NCI-H446 treated with DMSO at 0.1 percent for 48 hours (cell line): ENCODE results near the gene SGSM2.

Experiments used
- DNase-seq: peaks from one replicate; lab custom pipeline; 2025; lab: John Stamatoyannopoulos, UW

SGSM2 gene

DNA sequence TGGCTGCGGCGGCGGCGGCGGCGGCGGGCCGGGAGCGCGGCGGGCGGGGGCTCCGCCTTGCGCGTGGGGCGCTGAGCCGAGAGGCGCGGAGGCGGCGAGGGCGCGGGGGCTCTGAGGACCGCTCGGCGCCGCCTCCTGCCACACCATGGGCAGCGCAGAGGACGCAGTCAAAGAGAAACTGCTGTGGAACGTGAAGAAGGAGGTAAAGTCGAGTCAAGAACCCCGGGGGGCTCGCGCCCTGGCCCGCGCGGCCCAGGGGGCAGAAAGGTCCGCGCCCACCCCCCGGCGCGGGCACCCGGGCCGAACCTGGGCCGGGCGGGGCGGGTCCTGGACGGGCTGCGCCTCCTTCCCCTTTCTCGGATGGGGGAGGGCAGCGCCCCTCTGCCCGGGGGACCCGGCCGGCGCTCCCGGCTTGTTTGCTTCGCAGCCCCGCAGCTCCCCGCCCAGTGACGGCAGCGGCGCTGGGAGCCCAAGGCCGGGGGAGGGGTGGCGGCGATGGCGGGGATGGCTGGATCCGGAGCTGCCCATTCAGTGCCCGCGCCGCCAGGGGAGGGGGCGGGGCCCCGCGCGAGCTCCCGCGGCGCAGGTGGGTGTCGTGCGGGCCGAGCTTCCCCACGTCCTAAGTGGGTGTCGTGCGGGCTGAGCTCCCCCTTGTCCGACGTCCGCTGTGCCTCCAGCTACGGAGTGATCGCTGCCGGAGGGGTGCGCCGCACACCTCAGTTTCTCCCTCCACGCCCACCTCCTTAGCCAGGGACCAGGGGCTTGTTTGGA is 428 bp downstream of the SGSM2 start:
- no peak for DNase-seq

DNA sequence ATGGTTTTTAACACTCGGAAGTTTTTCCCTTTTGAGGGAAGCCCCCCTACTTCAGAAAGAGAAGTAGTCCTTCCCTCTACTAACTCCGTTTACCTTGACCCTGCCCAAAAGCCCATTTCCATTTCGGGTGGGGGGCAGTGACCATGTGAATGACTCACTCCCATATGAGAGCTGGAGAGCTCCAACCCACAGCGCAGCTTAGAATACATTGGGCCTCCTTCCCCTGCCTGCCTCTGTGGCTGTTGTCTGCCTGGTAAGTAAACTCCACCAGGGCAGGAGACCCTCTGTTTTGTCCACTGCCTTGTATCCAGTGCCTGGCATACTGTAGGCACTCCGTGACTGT is 985 bp downstream of the SGSM2 start:
- no peak for DNase-seq

DNA sequence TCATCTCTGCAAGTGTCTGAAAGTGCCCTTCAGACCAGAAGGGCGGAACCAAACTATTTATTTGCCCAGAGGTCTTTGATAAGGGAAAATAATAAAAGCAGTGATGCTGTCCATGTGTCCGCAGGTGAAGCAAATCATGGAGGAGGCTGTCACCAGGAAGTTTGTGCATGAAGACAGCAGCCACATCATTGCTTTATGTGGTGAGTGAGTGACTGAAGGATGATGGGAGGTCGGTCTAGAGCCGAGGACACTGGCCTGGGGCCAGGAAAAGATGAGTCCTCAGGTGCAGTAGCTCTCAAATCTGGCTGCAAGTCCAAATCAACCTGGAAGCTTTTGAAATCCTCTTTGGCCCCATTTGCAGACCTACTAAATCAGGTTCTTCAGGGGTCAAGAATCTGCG is 6.1 kb downstream of the SGSM2 start:
- no peak for DNase-seq

DNA sequence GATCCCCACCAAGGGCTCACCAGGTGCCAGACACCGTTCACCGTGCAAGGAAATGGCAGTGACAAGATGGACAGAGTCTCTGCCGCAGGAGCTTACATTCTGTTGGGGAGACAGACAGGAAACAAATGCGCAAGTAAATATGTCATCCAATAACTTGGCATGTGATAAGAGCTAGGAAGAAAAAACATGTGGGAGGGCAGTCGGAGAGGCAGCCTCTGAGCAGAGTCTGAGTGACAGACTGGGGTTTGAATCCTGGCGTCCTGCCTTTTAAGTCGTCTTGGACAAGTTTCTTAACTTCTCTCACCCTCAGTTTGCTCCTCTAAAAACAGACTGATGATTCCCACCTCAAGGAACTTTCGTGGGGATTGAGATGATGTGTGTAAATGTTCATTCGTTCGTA is 7.2 kb downstream of the SGSM2 start:
- DNase-seq = no peak

DNA sequence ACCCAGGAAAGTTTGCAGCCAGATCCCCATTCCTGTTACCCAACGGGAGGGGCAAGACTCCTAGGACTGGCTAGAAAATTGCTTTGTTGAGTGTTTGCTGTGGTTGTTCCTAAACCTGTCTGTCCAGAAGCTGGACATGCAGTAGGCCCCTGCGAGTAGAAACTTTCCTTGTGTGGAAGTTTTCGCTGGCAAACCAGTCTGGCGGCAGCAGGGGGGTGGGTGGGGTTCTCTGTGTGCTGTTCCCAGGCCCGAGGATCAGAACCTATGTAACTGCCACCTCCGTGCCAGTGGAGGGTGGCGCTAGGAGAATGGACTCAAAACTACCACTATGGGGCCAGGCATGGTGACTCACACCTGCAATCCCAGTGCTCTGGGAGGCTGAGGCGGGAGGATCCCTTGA is 9.2 kb downstream of the SGSM2 start:
- no peak for DNase-seq

DNA sequence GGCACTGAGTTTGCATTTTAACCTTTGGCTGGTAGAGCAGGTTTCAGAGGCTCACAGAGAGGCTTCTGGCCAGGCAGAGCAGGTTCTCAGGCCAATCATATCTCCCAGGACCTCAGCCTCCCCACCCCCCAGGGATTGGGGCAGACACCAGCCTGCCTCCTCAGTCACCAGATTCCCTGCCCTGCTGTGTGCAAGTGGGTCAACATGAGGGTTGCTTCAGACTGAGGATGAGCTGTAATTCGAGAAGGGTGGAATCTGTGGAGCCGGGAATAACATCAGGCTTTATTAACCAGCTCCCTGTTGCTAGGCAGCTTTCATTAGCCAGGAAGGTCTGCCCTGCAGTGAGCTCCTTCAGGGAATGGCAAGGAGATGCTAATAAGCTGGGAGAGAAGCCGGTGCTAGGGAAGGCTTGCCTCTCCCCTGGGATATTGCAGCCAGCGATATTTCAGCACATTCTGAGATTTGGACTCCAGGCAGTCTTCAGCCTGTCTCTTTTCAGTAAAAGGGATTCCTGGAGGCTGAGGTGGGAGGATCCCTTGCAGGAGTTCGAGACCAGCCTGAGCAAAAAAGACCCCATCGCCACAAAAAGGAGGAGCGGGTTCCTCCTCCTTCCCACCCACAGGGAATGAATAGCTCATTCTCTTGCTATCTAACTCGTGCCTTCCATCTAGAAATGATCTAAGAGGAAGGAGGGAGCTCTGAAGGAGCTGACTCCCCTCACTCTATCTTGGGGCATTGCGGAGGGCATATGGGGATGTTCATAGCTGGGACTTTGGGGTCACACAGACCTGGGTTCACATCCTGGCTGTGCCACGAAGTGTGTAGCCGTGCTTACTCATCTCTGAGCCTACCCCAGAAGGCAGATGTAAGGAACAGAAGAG is 10.7 kb downstream of the SGSM2 start:
- peak; percentile 77 for DNase-seq

DNA sequence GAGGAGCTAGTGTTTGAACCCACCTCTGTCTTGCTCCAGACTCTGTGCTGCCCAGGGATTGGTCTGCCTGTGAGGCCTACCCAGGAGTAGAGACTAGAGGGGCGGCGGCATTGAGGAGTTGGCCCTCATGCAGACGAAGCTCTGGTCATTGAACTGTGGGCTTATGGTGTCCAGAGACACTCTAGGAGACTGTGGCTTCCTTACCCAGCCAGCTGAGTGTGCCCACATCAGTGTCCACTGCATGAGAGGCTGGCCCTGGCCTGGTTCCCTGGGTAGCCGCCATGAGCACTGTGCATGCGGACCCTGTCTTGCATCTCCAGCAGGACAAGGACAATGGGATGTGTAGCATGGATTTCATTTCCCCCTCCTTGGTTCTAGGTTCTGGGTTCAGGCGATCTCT is 14.0 kb downstream of the SGSM2 start:
- no peak for DNase-seq

DNA sequence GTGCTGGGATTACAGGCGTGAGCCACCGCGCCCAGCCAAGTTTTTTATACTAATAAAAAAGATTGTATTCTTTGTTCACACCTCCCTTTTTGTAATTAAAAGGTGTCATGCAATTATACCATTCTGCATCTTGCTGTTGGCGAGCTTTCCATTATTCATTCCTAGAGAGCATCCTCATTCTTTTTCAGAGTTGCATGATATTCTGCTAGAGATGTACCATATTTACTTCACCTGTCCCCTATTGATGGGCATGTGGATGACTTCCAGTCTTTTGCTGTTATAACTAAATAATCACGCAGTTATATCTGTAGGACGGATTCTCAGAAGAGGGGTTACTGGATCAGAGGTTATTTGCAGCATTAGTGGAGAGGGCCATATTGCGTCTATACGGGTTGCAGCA is 17.0 kb downstream of the SGSM2 start:
- DNase-seq = no peak

DNA sequence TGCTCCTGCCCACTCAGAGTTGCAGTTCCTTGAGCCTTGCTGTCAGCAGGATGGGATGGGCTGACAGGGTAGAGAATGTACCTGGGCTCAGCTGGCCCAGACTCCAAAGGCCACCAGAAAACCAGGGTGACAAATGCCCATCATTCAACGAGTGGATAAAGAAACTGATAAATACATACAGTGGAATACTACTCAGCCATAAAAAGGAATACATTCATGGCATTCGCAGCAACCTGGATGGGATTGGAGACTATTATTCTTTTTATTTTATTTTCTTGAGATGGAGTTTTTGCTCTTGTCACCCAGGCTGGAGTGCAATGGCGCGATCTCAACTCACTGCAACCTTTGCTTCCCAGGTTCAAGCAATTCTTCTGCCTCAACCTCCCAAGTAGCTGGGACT is 19.9 kb downstream of the SGSM2 start:
- DNase-seq = no peak

DNA sequence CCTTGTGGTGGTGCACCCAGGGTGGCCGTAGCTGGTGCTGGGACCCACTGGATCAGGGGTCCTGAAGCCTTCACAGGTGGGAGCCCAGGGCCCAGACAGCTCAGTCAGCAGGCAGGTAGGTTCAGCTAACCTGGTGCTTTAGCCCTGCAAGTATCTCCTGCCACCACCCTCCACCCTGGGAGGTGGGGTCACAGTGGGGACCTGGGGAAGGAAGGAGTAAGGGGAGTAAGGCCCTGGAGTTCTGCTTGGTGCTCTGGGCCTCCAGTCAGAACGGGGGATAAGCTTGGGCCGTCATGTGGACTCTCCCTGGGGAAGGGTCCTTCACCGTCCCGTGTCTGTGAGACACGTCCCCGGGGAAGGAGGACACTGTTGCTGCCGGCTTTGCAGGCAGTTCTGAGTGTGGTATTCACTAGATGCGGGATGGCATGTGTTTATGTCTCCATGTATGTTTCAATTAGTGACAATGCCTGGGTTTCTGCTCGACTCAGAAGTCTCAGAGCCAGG is 20.7 kb downstream of the SGSM2 start:
- no peak for DNase-seq

DNA sequence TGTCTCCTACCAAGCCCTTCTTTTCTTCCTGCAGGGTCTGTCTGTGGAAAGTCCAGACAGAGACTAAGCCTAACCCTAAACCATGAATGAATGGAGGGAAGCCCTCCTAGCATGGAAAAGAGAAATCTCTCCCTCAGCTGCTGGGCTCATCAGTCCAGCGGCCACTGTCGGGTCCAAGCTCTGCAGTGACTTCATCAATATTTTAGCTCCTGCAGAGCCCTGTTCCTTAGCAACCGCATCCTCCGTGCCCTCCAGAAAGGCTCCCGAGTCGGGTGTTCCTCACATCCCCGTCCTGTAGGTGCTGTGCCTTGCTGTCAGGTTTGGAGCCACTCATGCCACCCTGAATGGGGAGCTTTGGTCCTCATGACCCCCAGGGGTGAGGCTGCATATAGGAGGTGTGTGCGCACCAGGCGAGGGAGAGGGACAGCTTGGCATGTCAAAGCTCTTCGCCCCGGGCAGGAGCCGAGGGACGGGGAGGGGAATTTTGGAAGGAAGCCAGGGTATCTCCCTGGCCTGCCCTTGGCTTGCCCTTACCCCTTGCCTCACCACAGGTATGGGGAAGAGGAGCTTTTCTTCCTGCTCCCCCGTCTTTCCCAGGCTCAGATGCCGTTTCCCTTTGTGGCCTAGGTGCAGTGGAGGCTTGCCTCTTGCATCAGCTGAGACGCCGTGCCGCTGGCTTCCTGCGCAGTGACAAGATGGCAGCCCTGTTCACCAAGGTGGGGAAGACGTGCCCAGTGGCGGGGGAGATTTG is 23.9 kb downstream of the SGSM2 start:
- DNase-seq = no peak

DNA sequence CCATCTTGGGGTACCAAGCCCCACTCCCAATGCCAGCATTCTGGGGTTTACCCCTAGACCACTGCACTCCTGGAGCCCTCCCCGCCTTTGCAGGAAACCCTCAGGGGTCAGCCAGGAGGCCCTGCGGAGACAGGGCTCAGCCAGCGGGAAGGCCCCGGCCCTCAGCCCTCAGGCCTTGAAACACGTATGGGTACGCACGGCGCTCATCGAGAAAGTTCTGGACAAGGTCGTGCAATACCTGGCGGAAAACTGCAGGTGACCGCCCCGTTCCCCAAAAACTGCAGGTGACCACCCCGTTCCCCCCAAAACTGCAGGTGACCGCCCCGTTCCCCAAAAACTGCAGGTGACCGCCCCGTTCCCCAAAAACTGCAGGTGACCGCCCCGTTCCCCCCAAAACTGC is 24.7 kb downstream of the SGSM2 start:
- no peak for DNase-seq

DNA sequence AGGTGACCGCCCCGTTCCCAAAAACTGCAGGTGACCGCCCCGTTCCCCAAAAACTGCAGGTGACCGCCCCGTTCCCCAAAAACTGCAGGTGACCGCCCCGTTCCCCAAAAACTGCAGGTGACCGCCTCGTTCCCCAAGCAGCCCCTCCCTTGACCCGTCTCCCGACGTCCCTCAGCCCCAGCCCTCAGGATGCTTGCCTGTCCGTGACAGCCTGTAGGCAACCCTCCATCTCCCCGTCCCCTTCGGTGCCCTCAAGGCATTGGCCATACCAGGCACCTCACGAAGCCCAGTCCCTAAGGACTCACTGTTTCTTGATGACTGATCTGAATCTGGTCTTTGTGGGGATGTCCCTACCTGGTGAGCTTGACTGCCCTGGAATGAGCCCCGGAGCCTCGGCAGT is 25.1 kb downstream of the SGSM2 start:
- DNase-seq = no peak

DNA sequence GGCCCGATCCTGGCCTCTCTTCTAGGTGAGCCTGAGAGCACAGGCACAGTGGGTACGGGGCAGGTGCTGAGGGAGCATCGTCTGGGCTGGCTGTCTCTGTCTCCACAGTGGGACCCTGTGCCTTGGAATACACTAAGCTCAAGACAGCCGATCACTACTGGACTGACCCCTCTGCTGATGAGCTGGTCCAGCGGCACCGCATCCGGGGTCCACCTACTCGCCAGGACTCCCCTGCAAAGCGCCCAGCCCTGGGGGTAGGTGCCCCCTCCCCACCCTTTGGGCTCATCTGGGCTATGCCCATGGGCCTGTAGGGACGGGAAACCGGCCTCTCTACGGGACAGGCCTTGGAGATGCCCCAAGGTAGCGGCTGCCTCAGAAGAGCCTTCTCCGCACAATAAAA is 25.6 kb downstream of the SGSM2 start:
- no peak for DNase-seq

DNA sequence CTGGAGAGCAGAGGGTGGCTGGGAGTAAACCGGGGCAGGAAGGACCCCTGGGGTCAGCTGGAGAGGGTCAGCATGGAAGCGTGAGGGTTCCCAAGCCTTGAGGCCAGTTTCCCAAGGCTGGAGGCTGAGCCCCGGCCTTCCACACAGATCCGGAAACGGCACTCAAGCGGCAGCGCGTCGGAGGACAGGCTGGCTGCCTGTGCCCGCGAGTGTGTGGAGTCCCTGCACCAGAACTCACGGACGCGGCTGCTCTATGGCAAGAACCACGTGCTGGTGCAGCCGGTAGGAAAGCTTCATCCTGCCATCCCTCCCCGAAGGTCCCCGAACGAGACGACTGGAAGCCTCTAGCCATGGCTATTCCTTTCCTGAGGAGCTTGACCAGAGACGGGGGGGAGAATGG is 26.0 kb downstream of the SGSM2 start:
- no peak for DNase-seq

DNA sequence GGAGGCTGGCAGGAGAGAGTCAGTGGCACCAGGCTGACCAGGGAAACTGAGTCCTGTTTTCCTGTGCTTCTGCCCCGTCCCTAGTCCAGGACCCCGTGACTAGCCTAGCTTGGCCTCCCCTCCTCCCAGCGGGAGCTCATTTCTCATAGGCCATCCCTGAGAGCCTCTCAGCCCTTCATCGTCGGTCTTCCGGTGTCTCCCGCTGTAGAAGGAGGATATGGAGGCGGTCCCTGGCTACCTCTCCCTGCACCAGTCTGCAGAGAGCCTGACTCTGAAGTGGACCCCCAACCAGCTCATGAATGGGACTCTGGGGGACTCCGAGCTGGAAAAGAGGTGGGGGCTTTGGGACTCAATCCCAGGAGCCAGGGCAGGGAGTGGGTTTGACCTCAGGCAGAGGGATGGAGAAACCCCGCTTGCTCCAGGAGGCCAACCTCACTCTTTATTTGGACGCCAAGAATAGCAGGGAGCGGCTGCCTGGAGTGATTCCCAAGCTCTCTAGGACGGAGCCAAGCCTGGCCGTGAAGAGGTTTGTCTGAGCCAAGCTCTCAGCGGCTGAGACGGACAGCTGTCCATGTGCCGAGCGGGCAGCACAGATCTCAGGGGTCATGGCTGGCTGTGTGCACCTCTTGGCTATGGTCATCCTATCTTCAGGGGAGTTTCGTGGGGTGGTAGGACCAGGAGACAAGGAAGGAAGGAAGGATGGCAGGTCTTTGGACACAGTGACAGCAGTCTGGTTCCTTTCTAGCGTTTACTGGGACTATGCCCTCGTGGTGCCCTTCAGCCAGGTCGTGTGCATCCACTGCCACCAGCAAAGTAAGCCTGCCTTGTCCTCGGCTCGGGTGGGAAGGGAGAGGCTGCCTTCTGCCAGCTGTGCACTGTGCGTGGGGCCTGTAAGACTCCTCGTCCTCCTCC is 26.8 kb downstream of the SGSM2 start:
- peak; percentile 3 for DNase-seq

DNA sequence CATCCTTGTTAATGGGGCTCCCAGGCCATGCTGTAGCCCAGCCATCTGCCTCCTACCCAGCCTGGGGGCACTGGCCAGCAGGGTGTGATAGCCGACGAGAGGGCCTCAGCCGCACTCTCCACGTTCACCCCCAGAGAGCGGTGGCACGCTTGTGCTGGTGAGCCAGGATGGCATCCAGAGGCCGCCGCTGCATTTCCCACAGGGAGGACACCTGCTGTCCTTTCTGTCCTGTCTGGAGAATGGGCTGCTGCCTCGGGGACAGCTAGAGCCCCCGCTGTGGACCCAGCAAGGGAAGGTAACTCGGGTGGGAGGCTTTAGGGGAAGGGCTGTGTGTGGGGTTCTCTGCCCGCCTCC is 27.4 kb downstream of the SGSM2 start:
- DNase-seq = no peak

DNA sequence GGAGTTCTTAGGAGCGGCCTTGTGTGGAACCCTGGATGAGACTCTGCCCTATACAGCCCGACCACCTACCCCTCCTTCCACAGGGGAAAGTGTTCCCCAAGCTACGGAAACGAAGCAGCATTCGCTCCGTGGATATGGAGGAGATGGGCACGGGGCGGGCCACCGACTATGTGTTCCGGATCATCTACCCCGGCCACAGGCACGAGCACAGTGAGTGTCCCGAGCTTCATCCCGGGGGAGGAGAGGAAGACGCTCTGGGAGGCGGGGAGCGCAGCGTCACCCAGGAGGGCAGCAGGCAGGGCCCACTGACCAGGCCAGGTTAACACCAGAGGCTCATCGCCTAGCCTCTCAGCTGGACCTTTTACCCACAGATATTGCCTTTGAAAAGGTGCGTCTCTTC is 27.8 kb downstream of the SGSM2 start:
- DNase-seq = no peak

DNA sequence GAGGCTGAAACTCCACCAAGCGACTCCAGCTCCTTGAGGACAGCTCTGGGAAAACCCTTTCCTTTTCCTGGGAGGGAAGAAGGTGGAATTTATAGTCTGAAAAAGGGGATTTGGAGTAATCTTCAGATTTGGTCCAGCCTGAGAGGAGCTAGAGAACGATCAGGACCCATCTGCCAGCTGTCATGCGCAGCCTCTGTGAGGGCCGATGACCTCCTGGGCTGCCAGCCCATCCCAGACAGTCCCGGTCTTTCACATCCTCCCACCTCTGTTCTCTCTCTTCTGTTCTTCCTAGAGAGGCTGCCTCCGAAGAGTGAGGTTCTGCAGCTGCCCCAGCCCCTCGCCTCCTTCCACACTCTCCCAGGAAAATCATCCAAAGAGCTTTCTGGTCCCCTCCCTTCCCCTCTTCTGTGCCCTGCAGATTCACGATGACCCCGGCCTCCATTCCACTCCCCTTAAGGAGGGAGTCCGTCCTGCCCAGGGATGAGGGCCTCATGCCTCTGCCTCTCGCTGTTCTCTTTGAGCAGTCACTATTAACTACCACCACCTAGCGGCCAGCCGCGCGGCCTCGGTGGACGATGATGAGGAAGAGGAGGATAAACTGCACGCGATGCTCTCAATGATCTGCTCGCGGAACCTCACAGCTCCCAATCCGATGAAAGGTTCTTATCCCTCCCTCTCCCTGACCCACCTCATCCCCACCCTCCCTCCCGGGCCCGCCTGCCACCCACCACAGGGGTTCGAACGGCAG is 29.6 kb downstream of the SGSM2 start:
- no peak for DNase-seq

DNA sequence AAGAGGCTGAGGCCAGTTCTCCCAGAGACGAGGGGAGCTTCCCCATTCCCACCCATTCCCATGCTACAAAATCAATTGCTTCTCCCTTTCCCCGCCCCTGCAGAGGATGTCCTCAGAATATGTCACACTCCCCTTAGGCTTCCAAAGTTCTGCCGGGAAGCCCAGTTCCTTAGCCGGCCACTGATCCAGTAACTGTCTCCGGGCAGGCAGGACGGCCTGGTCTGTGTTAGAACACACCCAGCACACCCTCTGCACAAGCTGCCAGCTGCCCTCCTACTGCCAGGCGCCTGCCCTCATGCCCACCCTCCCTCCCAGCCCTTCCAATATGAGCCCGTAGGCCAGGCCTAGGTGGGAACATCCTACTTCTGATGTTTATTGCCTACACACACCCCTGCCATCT is 31.1 kb downstream of the SGSM2 start:
- DNase-seq = no peak

DNA sequence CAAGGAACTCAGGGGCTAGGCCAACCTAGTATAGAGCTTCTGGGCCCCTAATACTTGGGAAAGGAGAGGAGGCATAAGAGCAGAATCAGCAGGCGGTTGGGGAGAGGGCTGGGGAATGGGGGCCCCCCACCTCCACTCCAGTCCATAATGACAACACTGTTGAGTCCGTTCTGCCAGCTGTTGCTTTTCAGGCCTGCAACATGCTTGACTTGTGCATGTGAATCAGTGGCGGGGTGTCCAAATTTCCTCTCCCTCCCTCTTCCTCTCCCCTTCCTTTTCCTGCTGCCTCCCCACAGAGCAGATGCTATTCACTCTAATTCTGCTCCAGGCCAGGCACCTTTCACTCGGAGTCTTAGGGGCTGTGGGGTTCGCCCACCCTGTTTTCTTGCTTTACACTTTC is 31.7 kb downstream of the SGSM2 start:
- no peak for DNase-seq
